Loucy (cell line): Measurements from ENCODE around the gene CFAP210.

Experiments
- H2AFZ ChIP-seq: fragments of 200-600 bp; sonication (generic); 2 replicates; pipeline ENCODE4 v1.6.0; 2016; ENCODE audit warnings: antibody characterized with exemption, mild to moderate bottlenecking, low read length, moderate library complexity
- H3F3A ChIP-seq: fragments of 200-600 bp; 2 replicates; pipeline ENCODE4 v1.6.0; 2016; ENCODE audit warnings: antibody characterized with exemption, low read depth, mild to moderate bottlenecking
- H3K27me3 ChIP-seq: fragments of 200-600 bp; sonication (generic); 2 replicates; pipeline ENCODE4 v1.6.1; 2014; ENCODE audit warnings: low read length, mild to moderate bottlenecking; ENCODE audit not compliant: insufficient read depth, poor library complexity, severe bottlenecking
- H3K36me3 ChIP-seq: fragments of 200-600 bp; sonication (generic); 2 replicates; pipeline ENCODE4 v1.6.1; 2016; ENCODE audit warnings: low read length; ENCODE audit not compliant: insufficient read depth
- H3K4me1 ChIP-seq: fragments of 200-600 bp; sonication (generic); 2 replicates; pipeline ENCODE4 v1.5.1; 2014; ENCODE audit warnings: low read length, mild to moderate bottlenecking; ENCODE audit not compliant: insufficient read depth, poor library complexity, severe bottlenecking
- H3K4me2 ChIP-seq: fragments of 200-600 bp; sonication (generic); 2 replicates; pipeline ENCODE4 v1.6.0; 2014; ENCODE audit warnings: antibody characterized with exemption, low read length, low read depth, mild to moderate bottlenecking; ENCODE audit not compliant: poor library complexity, severe bottlenecking
- H3K4me3 ChIP-seq: fragments of 200-600 bp; sonication (generic); 2 replicates; pipeline ENCODE4 v1.5.1; 2014; ENCODE audit warnings: low read length, mild to moderate bottlenecking, mixed read lengths; ENCODE audit not compliant: poor library complexity, severe bottlenecking
- H3K79me2 ChIP-seq: fragments of 200-600 bp; sonication (generic); 2 replicates; pipeline ENCODE4 v1.6.1; 2014; ENCODE audit warnings: low read length; ENCODE audit not compliant: insufficient read depth
- H3K9ac ChIP-seq: fragments of 200-600 bp; sonication (generic); 2 replicates; pipeline ENCODE4 v1.6.0; 2014; ENCODE audit warnings: mild to moderate bottlenecking, low read depth, low read length, moderate library complexity; ENCODE audit not compliant: poor library complexity, severe bottlenecking
- H3K9me2 ChIP-seq: fragments of 200-600 bp; sonication (generic); replicated peaks from 2 replicates; pipeline ENCODE4 v1.6.1; 2016; ENCODE audit warnings: low read depth, low read length, mixed read lengths
- H3K9me3 ChIP-seq: fragments of 200-600 bp; sonication (generic); 2 replicates; pipeline ENCODE4 v1.6.1; 2014; ENCODE audit warnings: mild to moderate bottlenecking, antibody characterized with exemption, low read length, low read depth; ENCODE audit not compliant: insufficient read depth
- H4K20me1 ChIP-seq: fragments of 200-600 bp; sonication (generic); 2 replicates; pipeline ENCODE4 v1.6.0; 2014; ENCODE audit warnings: antibody characterized with exemption, low read length, mild to moderate bottlenecking; ENCODE audit not compliant: insufficient read depth, poor library complexity, severe bottlenecking
- CTCF ChIP-seq: fragments of 200-600 bp; sonication (generic); conservative IDR thresholded peaks from 2 replicates; pipeline ENCODE4 v1.5.1; 2014; ENCODE audit warnings: mild to moderate bottlenecking, antibody characterized with exemption, low read length
- EZH2phosphoT487 ChIP-seq: fragments of 200-600 bp; IDR thresholded peaks from 2 replicates; pipeline ENCODE4 v1.6.1; 2018; ENCODE audit warnings: antibody characterized with exemption, mild to moderate bottlenecking, moderate library complexity, borderline replicate concordance

The CFAP210 gene

GRCh38 chr2:169694113-169694893 lies at the start of gene CFAP210, which contains the start of gene PHOSPHO2:
CFAP210 (minus strand) TSS chr2:169694405; CDS start chr2:169694327, 78 bp downstream.
PHOSPHO2 (plus strand) TSS chr2:169694469; CDS start chr2:169700972, 6,503 bp downstream.
- Histone ChIP-seq H2AFZ (peak within 1 kb of the TSS; percentile 91), H3K4me3 (peak within 1 kb of the TSS; percentile 79), H3F3A (no peaks in the 10 kb centered on the region), H3K79me2 (no peaks in the 10 kb centered on the region), H3K4me2 (peak within 1 kb of the TSS; percentile 77), H4K20me1 (no peaks in the 10 kb centered on the region), H3K9me3 (no peaks in the 10 kb centered on the region), H3K4me1 (peaks cover 12% of the 10 kb centered on the region), H3K27me3 (no peaks in the 10 kb centered on the region), H3K36me3 (no peaks in the 10 kb centered on the region), H3K9me2 (no peaks in the 10 kb centered on the region), H3K9ac (peak within 1 kb of the TSS; percentile 77)
- TF ChIP-seq EZH2phosphoT487 (no peak), CTCF (no peak)

GRCh38 chr2:169743549-169743948 lies 49.3 kb upstream of the CFAP210 start:
- Histone ChIP-seq H3K4me2 (no peak overlapping the region), H3K9me2 (no peaks in the 10 kb centered on the region), H2AFZ (no peak overlapping the region), H3F3A (no peaks in the 10 kb centered on the region), H3K79me2 (peaks cover 20% of the 10 kb centered on the region), H3K9me3 (no peaks in the 10 kb centered on the region), H3K9ac (no peak overlapping the region), H3K4me3 (no peak overlapping the region), H3K4me1 (peaks cover 21% of the 10 kb centered on the region), H4K20me1 (peaks cover 5% of the 10 kb centered on the region), H3K27me3 (no peaks in the 10 kb centered on the region), H3K36me3 (peaks cover 29% of the 10 kb centered on the region)
- no peak for TF ChIP-seq CTCF
- no peak for TF ChIP-seq EZH2phosphoT487

- Histone ChIP-seq H3K79me2 (peaks cover 59% of the 10 kb centered on the region), H2AFZ (no peak overlapping the region), H3K27me3 (no peaks in the 10 kb centered on the region), H3F3A (no peaks in the 10 kb centered on the region), H4K20me1 (peaks cover 25% of the 10 kb centered on the region), H3K9ac (no peak overlapping the region), H3K9me2 (no peaks in the 10 kb centered on the region), H3K4me2 (peak overlapping the region; percentile 63), H3K9me3 (no peaks in the 10 kb centered on the region), H3K4me3 (peak overlapping the region; percentile 40), H3K36me3 (peaks cover 14% of the 10 kb centered on the region), H3K4me1 (peaks cover 54% of the 10 kb centered on the region)
- TF ChIP-seq CTCF, result no peak
Observed at GRCh38 chr2:169739351-169739750, 45.1 kb upstream of the CFAP210 start.
